ENCODE results near the gene GRIK1. TPM values are rescaled to one million over a fixed set of nuclear protein-coding genes. Genes with fewer than 3 reads are reported as not detected.
"Not testable (repeated sequence)": the region's sequence is repeated elsewhere in the genome, so short reads cannot be mapped to it uniquely, and the experiment has no call there.

Gene GRIK1
- polyA plus RNA-seq, 3 donors = not detected

DNA sequence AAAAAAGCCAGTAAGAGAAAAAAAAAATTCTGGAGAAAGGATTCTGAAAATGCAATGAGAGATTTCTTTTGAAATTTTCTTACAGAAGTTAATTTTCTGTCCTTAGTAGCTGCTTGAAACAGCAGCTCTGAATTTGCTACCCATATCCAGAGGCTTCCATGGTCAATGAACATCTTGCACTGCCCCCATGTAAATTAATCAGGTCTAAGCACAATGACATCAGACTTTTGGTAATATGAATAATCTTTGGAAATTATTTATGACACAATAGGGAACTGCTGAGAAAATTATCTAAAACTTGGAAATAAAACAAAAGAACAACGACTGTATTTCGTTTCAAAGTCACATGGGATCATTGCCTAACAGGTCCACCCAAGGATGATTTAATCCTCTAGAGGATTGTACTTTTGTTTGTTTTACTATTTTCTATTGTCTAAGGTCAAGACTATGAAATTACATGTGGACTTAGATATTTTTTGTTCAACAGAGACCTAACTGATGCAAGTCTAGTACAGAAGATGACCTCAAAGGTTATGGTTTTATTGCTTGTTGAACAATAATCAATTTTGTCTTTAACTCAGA, 328.9 kb downstream of the GRIK1 start:
- Histone ChIP-seq H3K36me3 (replicated peaks in 1 of 2; ENCODE audit: control insufficient read depth in 1 of 2, insufficient read depth in 2 of 2, low read length in 2 of 2) (no peaks in the 10 kb centered on the region), H3K9me3 (replicated peaks in 1 of 2; ENCODE audit: control insufficient read depth in 1 of 2, insufficient read depth in 1 of 2, low read length in 2 of 2) (no peaks in the 10 kb centered on the region), H4K20me1 (ENCODE audit: insufficient read depth, low read length) (no peaks in the 10 kb centered on the region), H2AFZ (ENCODE audit: insufficient read depth, low read depth, low read length, poor library complexity, severe bottlenecking) (no peak overlapping the region), H3K79me2 (ENCODE audit: insufficient read depth, low read length) (no peaks in the 10 kb centered on the region), H3K27ac (ENCODE audit: low read depth in 1 of 2, low read length in 2 of 2) (no peak overlapping the region), H3K4me3 (replicated peaks in 1 of 3; ENCODE audit: low read depth in 2 of 3, low read length in 3 of 3) (no peak overlapping the region), H3K4me1 (ENCODE audit: control insufficient read depth in 1 of 2, insufficient read depth in 2 of 2, low read length in 2 of 2) (no peaks in the 10 kb centered on the region), H3K4me2 (replicated peaks; ENCODE audit: extremely low read depth, low read length, poor library complexity, severe bottlenecking) (no peak overlapping the region), H3K27me3 (ENCODE audit: control insufficient read depth in 2 of 2, insufficient read depth in 2 of 2, low read length in 2 of 2) (no peaks in the 10 kb centered on the region), H3K9ac (ENCODE audit: insufficient read depth, low read length, poor library complexity, severe bottlenecking) (no peak overlapping the region)
- Mint-ChIP-seq H3K4me3 (no peak overlapping the region), H3K9me3 (peaks cover 0 to 4% (median 0%) of the 10 kb centered on the region in 7 donors), H3K36me3 (no peaks in the 10 kb centered on the region), H3K4me1 (no peaks in the 10 kb centered on the region), H3K27me3 (ENCODE audit: low read depth in 3 of 3) (no peaks in the 10 kb centered on the region), H3K27ac (no peak overlapping the region)
- TF ChIP-seq, protein P1, sequence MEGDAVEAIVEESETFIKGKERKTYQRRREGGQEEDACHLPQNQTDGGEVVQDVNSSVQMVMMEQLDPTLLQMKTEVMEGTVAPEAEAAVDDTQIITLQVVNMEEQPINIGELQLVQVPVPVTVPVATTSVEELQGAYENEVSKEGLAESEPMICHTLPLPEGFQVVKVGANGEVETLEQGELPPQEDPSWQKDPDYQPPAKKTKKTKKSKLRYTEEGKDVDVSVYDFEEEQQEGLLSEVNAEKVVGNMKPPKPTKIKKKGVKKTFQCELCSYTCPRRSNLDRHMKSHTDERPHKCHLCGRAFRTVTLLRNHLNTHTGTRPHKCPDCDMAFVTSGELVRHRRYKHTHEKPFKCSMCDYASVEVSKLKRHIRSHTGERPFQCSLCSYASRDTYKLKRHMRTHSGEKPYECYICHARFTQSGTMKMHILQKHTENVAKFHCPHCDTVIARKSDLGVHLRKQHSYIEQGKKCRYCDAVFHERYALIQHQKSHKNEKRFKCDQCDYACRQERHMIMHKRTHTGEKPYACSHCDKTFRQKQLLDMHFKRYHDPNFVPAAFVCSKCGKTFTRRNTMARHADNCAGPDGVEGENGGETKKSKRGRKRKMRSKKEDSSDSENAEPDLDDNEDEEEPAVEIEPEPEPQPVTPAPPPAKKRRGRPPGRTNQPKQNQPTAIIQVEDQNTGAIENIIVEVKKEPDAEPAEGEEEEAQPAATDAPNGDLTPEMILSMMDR (IDR thresholded peaks at IDR 0.05) = no peak
- DNase-seq = no peak
- WGBS (ENCODE audit: insufficient coverage) = no CpG with 5 or more reads among the region's 2 CpGs
- intact Hi-C loops (cut with micrococcal nuclease) = no loop called here

DNA sequence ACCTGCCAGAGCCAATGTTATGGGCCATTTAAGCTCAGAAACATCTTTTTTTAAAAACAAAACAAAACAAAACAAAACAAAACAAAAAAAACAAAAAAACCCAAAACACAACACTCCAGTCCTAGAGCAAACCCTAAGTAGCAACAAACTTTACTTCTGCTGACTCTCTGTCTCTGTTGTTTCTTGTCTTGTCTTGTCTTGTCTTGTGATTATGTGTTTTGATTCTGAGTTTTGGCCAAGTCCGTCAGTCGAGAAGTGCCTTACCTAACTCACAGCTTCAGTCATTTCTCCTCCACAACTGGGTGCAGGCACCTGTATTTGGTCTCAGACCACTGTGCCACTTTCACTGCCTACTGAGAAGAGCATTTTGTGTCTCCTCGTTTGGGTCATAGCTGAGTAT, 333.2 kb downstream of the GRIK1 start:
- Mint-ChIP-seq H3K4me1 (no peaks in the 10 kb centered on the region), H3K27ac (no peak overlapping the region), H3K4me3 (no peak overlapping the region), H3K36me3 (no peaks in the 10 kb centered on the region), H3K9me3 (peaks cover 0 to 5% (median 0%) of the 10 kb centered on the region in 7 donors), H3K27me3 (ENCODE audit: low read depth in 3 of 3) (peaks cover 0 to under 1% (median 0%) of the 10 kb centered on the region in 3 donors)
- H4K20me1 ChIP-seq (ENCODE audit: insufficient read depth, low read length) = no peaks in the 10 kb centered on the region
- no peaks in the 10 kb centered on the region for H3K79me2 ChIP-seq (ENCODE audit: insufficient read depth, low read length)
- TF ChIP-seq, protein P1 (IDR thresholded peaks at IDR 0.05) = no peak
- 100% methylated on average over 1 of the region's 3 CpGs for WGBS (ENCODE audit: insufficient coverage)
- H3K9me3 ChIP-seq (replicated peaks in 1 of 2; ENCODE audit: control insufficient read depth in 1 of 2, insufficient read depth in 1 of 2, low read length in 2 of 2) = no peaks in the 10 kb centered on the region
- H3K9ac ChIP-seq (ENCODE audit: insufficient read depth, low read length, poor library complexity, severe bottlenecking) = no peak overlapping the region
- H3K36me3 ChIP-seq (replicated peaks in 1 of 2; ENCODE audit: control insufficient read depth in 1 of 2, insufficient read depth in 2 of 2, low read length in 2 of 2) = no peaks in the 10 kb centered on the region
- H3K4me1 ChIP-seq (ENCODE audit: control insufficient read depth in 1 of 2, insufficient read depth in 2 of 2, low read length in 2 of 2) = no peaks in the 10 kb centered on the region
- H3K4me2 ChIP-seq (replicated peaks; ENCODE audit: extremely low read depth, low read length, poor library complexity, severe bottlenecking) = no peak overlapping the region
- no peak overlapping the region for H3K4me3 ChIP-seq (replicated peaks in 1 of 3; ENCODE audit: low read depth in 2 of 3, low read length in 3 of 3)
- intact Hi-C loops (cut with micrococcal nuclease) = no loop called here
- no peak for DNase-seq
- H3K27ac ChIP-seq (ENCODE audit: low read depth in 1 of 2, low read length in 2 of 2) = no peak overlapping the region
- no peak overlapping the region for H2AFZ ChIP-seq (ENCODE audit: insufficient read depth, low read depth, low read length, poor library complexity, severe bottlenecking)
- H3K27me3 ChIP-seq (ENCODE audit: control insufficient read depth in 2 of 2, insufficient read depth in 2 of 2, low read length in 2 of 2) = no peaks in the 10 kb centered on the region

DNA sequence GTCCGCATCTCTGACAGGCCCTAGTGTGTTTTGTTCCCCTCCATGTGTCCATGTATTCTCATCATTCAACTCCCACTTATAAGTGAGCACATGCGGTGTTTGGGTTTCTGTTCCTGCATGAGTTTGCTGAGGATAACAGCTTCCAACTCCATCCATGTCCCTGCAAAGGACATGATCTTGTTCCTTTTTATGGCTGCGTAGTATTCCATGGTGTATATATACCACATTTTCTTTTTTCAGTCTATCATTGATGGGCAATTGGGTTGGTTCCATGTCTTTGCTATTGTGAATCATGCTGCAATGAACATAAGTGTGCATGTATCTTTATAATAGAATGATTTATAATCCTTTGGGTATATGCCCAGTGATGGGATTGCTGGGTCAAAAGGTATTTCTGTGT, 334.6 kb downstream of the GRIK1 start:
- H3K27me3 ChIP-seq (ENCODE audit: control insufficient read depth in 2 of 2, insufficient read depth in 2 of 2, low read length in 2 of 2); H3K4me3 ChIP-seq (replicated peaks in 1 of 3; ENCODE audit: low read depth in 2 of 3, low read length in 3 of 3); H3K27ac Mint-ChIP-seq; H3K4me1 Mint-ChIP-seq; DNase-seq; H3K36me3 ChIP-seq (replicated peaks in 1 of 2; ENCODE audit: control insufficient read depth in 1 of 2, insufficient read depth in 2 of 2, low read length in 2 of 2); H3K4me2 ChIP-seq (replicated peaks; ENCODE audit: extremely low read depth, low read length, poor library complexity, severe bottlenecking); H4K20me1 ChIP-seq (ENCODE audit: insufficient read depth, low read length); intact Hi-C loops (cut with micrococcal nuclease); H3K36me3 Mint-ChIP-seq; H3K4me1 ChIP-seq (ENCODE audit: control insufficient read depth in 1 of 2, insufficient read depth in 2 of 2, low read length in 2 of 2); H3K9me3 ChIP-seq (replicated peaks in 1 of 2; ENCODE audit: control insufficient read depth in 1 of 2, insufficient read depth in 1 of 2, low read length in 2 of 2); H3K27me3 Mint-ChIP-seq (ENCODE audit: low read depth in 3 of 3); H3K9ac ChIP-seq (ENCODE audit: insufficient read depth, low read length, poor library complexity, severe bottlenecking); H3K4me3 Mint-ChIP-seq; H3K79me2 ChIP-seq (ENCODE audit: insufficient read depth, low read length); H3K27ac ChIP-seq (ENCODE audit: low read depth in 1 of 2, low read length in 2 of 2); H2AFZ ChIP-seq (ENCODE audit: insufficient read depth, low read depth, low read length, poor library complexity, severe bottlenecking); H3K9me3 Mint-ChIP-seq: not testable (repeated sequence)
- WGBS (ENCODE audit: insufficient coverage) = no CpG with 5 or more reads among the region's 3 CpGs
